Ramos (cell line): ENCODE measurements around the gene HIVEP1.

Source experiments
- in situ Hi-C: fragments of 300-500 bp; cut with MboI; formaldehyde crosslinking; loops from one replicate; pipeline ENCODE4 v1.14.3; 2022; ENCODE audit warnings: low sequenced_read_pairs; ENCODE audit not compliant: unreplicated experiment

Gene HIVEP1

GRCh38 chr6:12071064-12071615 is 59.0 kb downstream of the HIVEP1 start:
- in situ Hi-C loops, result no loop called here

GRCh38 chr6:12075067-12075563 is 63.0 kb downstream of the HIVEP1 start:
- in situ Hi-C loops, result no loop called here

DNA sequence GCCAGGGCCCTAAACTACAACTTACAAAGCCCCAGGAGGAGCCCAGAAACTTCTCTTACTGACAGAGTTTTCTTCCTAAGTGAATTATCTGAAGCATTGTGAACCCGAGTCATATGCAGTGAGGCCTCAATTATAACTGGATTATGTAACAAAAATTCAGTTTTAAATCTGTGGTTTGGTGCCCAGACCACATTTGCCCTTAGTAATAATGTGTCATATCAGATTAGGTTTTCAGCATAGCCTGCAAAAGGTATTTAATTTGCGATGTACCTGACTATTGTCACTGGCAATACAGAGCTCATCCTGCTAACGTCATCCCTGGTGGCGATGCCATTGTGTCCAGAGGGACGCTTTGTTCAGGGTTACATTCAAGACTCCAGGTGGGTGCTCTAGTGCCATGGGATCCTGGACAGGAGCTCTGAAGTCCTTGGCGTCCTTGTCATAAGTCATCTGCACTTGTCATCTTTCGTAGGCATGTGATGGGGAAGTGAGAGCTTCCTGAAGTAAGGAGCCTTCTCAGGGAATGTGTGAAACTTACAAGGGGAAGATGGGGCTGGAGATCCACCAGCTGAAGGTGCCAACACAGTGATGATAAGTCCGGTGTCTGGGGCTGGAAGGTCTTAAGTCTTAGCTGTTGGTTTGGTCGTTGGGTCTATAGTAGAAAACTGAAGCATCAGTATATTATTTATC is 65.1 kb downstream of the HIVEP1 start:
- in situ Hi-C loops, result no loop called here

GRCh38 chr6:12078014-12078413 is 65.9 kb downstream of the HIVEP1 start:
- in situ Hi-C loops, result no loop called here

GRCh38 chr6:12081771-12082170 is 69.7 kb downstream of the HIVEP1 start:
- in situ Hi-C loops, result no loop called here

DNA sequence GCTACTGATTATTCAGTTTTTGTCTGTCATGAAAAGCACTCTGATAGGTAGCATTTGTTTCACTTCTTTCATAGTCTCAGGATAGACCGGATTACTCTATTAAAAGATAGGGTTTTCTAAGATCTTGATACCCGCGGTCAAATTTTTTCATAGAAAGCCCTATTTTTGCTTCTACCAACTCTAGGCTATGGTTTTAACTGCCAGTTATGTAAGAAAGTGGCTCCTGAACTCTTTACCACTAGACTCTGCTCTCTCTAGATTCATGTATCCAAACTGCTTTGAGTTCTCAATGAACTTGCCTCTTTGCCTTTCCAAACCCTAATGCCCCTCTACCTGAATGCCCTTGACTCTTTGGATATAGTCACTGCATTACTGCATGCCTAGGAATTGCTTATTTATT is 70.3 kb downstream of the HIVEP1 start:
- in situ Hi-C loops, result no loop called here

GRCh38 chr6:12083302-12083701 is 71.2 kb downstream of the HIVEP1 start:
- in situ Hi-C loops, result no loop called here

DNA sequence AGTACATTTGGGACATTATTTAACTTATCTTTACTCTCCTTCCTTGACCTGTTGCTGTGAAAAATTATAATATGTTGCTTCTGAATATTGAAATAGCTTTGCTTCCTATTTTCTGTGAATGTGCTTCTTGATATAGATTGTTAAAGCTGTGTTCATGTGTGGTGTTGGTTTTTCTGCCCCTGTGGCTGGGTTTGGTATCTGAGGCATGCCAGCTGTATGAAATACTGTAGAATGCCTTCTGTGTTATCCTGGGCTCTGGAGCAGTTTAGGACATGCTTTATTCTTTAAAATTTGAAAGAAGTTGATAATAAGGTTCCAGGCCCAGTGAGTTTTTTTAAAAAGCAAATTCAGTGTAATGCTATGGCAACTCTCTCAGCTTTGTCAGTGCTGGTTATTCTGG is 71.7 kb downstream of the HIVEP1 start:
- in situ Hi-C loops, result no loop called here

DNA sequence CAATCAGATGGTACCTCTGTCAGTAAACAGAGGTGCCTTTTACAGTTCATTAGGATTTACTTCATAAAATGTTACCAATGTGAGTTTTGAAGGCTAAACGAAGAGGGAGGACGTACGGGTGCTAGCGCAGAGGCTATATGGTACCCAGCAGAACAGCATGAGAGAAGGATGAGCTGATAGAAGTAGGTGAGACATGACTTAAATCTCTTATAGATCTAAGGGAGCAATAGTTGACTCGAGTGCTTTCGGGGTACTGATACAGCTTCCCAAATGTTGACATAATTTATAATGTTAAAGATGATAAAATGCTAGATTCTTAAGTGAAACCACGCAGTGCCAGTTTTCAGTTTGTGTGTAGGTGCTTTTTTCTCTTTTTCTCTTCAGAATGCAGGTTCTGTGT is 72.6 kb downstream of the HIVEP1 start:
- in situ Hi-C loops, result no loop called here

- in situ Hi-C loops, result no loop called here
These were observed 76.4 kb downstream of the HIVEP1 start for GRCh38 chr6:12088531-12088930.

- in situ Hi-C loops, result no loop called here
These were observed 78.6 kb downstream of the HIVEP1 start for GRCh38 chr6:12090714-12091113.

DNA sequence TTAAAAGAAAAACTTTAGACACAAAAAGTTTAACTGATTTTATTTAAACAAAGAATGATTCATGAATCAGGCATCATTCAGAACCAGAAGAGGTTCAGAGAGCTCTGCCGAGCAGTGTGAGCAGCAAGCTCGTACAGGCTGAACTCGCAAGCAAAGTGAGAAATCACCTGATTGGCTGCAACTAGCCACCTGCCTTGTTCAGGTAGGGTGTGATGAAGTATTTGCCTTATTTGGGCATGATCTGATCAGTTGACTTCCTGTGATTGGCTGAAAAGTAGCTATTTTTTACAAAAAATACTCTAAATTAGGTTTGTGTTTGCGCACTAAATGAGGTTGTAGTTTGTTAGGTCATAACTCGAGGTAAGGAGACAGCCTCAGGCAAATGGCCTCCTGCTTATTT is 80.7 kb downstream of the HIVEP1 start:
- in situ Hi-C loops, result no loop called here

- in situ Hi-C loops, result no loop called here
These were observed 82.6 kb downstream of the HIVEP1 start for GRCh38 chr6:12094689-12095088.

DNA sequence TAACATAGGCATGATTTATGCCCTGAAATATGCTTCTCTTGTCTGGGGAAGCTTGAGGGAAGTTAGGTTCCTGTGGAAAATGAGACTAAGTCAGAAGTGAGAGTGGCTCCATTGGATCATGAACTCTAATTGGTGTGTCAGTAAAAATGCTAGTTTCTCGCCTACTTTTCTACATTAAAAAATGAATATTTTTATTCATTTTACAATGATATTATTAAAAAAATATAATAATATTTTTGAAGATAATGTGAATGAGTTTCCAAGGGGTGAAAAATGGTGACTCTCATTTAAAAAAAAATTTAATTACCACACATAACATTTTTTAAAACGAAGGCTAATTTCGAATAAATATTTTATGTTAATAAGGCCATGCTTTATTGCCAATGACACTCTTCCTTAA is 84.2 kb downstream of the HIVEP1 start:
- in situ Hi-C loops, result no loop called here

GRCh38 chr6:12097791-12098190 is 85.7 kb downstream of the HIVEP1 start:
- in situ Hi-C loops, result no loop called here

GRCh38 chr6:12099623-12100338 is 87.7 kb downstream of the HIVEP1 start:
- in situ Hi-C loops, result no loop called here

DNA sequence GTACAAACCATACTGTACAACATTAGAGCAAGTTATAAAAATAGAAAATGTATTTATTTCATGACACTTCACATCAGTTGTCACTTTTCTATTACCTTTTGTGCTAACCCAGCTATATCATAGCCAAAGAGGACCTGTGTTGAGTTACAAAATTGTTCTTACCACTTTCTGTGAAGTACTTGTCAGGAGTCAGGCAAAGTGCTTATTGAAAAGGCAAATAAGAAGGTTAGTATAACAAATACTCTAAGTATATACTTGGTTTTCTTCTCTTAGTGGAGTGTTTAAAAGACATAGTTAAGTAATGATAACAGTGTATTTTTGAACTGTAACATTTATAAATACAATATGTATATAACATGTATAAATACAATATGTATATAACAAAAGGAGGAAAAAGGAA is 88.9 kb downstream of the HIVEP1 start:
- in situ Hi-C loops, result no loop called here

DNA sequence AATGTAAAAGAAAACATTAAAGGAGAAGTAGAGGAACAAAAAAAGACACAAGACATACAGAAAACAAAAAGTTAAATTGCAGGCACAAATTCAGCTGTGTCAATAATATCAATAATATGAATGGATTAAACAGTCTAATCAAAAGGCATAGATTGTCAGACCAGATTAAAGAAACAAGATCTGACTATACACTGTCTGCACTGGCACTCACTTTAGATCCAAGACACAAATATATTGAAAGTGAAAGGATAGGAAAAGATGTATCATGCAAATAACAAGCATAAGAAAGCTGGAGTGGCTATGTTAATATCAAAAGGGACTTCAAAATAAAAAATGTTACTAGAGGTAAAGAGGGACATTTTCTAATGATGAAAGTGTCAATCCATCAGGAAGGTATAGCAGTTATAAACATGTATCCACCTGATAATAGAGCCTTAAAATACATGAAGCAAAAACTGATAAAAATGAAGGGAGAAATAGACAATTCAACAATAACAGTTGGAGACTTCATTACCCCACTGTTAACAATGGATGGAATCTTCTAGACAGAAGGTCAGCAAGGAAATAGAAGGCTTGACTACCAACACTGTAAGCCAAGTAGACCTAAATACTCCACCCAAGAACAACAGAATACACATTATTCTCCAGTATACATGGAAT is 89.7 kb downstream of the HIVEP1 start:
- in situ Hi-C loops, result no loop called here

- in situ Hi-C loops, result no loop called here
These were observed 90.2 kb downstream of the HIVEP1 start for GRCh38 chr6:12102350-12102749.

- in situ Hi-C loops, result no loop called here
These were observed 91.0 kb downstream of the HIVEP1 start for GRCh38 chr6:12103158-12103557.

DNA sequence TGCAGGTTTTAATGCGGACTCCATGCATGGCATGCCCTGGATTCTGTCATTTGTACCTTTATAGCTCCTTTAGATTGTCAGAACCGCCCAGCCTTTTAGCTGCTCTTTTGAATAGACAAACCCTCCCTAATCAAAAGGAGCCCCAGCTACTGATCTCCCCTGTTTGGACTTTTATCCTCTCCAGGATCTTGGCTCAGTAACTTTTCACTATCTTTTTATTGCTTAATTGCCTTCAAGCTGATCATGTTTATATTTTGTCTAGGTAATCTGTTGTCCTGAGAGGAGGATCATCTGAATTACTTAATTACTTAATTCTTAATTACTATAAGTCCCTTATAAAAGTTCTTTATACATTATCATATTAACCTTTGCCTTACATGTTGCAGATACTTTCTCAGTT is 93.2 kb downstream of the HIVEP1 start:
- in situ Hi-C loops, result no loop called here
